ENCODE measurements around the gene FAM193A.

FAM193A gene

DNA sequence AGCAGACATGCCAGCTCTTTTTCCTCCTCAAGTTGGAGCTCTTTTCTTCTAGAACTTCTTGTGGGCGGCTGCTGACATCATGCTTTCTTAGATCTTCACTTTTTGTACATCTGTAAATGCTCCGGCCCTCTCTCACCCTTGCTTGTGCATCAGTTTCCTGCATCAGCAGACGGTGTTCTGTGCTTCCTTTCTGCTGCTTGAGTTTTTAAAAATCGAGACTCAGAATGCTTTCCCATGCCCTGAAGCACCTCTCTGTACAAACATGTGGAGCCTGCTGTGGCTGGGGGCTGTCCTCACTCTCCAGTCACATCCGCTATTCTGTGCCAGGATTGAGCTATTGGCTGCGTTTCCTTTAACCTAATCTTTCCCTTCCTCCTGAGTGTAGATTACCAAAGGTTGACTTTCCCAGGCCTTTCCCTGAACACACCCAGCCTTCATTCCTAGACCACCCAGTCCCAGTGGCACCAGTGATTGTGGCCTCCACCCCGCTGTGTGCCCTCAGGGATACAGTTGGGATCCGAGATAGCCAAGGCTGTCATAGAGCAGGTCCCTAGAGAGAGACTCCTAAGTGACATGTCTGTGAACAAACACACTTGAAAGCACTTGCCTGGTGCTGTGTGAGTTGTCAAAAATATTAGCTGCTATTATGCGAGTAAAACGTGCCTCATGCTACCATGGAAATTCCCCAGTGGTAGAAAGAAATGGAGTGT lies 177.8 kb downstream of the FAM193A start:
- peak; percentile 24 for TF ChIP-seq CTCF (IDR thresholded peaks at IDR 0.05; ENCODE audit: low read length, missing control alignments)
- H3K4me3 ChIP-seq (replicated peaks; ENCODE audit: low read depth, low read length) = no peak overlapping the region
- DNase-seq (ENCODE audit: low read depth) = peak; percentile 91

DNA sequence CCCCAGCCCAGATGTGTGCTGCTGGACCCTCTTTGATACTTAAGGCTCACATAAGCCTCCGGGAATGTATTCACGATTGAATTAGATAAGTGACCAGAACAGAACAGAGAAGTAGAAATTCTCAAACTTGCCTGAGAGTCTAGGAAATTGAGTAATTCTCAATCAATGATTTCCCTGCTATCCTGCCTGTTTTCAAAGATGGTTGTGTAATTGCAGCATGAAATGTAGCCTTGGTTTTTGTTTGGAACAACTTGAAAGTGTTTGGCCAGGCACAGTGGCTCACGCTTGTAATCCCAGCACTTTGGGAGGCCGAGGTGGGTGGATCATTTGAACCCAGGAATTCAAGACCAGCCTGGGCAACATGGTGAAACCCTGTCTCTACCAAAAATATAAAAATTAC lies 178.5 kb downstream of the FAM193A start:
- peak; percentile 55 for DNase-seq (ENCODE audit: low read depth)
- no peak for TF ChIP-seq CTCF (IDR thresholded peaks at IDR 0.05; ENCODE audit: low read length, missing control alignments)
- H3K4me3 ChIP-seq (replicated peaks; ENCODE audit: low read depth, low read length) = no peak overlapping the region

DNA sequence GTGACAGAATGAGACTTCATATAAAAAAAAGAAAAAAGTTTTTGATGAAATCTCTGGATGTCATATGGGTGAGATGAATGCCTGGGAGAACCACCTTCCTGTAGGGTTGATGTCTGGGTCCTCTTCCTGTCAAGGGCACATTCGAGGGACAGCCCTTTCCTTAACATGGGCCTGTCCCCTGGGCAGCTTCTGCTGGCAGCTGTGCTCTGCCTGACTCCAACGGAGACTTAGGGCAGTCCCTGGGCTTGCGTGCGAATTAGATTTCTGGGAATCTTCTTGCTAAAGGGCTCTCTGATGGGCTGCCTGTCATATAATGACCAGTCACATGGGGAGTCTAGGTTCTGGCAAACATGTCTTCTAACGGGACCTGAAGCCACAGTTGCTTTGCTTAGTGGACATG lies 179.0 kb downstream of the FAM193A start:
- TF ChIP-seq CTCF (IDR thresholded peaks at IDR 0.05; ENCODE audit: low read length, missing control alignments) = no peak
- no peak overlapping the region for H3K4me3 ChIP-seq (replicated peaks; ENCODE audit: low read depth, low read length)
- no peak for DNase-seq (ENCODE audit: low read depth)

DNA sequence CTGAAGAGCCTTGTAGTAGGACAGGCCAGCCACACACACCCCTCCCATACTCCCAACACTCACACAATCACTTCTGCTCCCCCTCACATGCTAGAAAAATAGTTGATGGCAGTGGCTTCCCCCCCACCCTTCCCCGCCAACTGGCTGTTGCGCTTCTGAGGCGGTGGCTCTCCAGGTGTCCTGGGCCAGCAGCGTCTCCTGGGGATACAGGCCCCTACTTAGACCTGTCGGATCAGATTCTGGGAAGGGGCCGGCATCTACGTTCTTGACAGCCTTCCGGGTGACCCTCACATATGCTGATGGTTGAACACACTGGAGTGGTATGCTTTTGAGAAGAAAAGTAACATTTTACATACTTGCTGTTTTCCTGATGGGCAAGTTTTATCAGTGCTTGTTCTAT lies 179.8 kb downstream of the FAM193A start:
- no peak overlapping the region for H3K4me3 ChIP-seq (replicated peaks; ENCODE audit: low read depth, low read length)
- TF ChIP-seq CTCF (IDR thresholded peaks at IDR 0.05; ENCODE audit: low read length, missing control alignments) = no peak
- no peak for DNase-seq (ENCODE audit: low read depth)

DNA sequence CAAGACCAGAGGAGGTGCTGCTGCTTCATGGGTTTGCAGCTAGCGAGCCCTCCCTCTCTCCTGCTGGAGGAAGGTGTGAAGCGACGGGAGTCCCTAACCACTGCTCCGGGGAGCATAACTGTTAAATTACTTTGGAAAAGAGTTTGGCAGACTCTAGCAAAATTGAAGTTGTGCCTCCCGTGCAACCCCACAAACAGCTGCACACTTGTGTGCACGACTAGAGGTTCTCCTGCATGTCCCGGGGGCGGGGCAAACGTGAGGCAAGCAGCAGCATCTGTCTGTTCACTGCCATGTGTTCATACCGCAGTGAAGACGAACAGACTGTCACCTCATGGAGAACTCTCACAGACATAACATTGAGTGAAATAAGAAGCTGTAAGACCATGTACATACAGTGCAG lies 185.1 kb downstream of the FAM193A start:
- no peak for TF ChIP-seq CTCF (IDR thresholded peaks at IDR 0.05; ENCODE audit: low read length, missing control alignments)
- no peak overlapping the region for H3K4me3 ChIP-seq (replicated peaks; ENCODE audit: low read depth, low read length)
- no peak for DNase-seq (ENCODE audit: low read depth)

GRCh38 chr4:2722033-2722432 lies 185.6 kb downstream of the FAM193A start:
- no peak for DNase-seq (ENCODE audit: low read depth)
- H3K4me3 ChIP-seq (replicated peaks; ENCODE audit: low read depth, low read length) = no peak overlapping the region
- TF ChIP-seq CTCF (IDR thresholded peaks at IDR 0.05; ENCODE audit: low read length, missing control alignments) = no peak

- DNase-seq (ENCODE audit: low read depth) = no peak
- TF ChIP-seq CTCF (IDR thresholded peaks at IDR 0.05; ENCODE audit: low read length, missing control alignments) = no peak
- H3K4me3 ChIP-seq (replicated peaks; ENCODE audit: low read depth, low read length) = no peak overlapping the region
Observed at GRCh38 chr4:2723751-2724150, 187.3 kb downstream of the FAM193A start.
